K562 (cell line): Measurements from ENCODE around the gene DBF4B. TPM values are rescaled to one million over a fixed set of nuclear protein-coding genes. Genes with fewer than 3 reads are reported as not detected.

Experiments used
- ATAC-seq: fragments of 200-7000 bp; cut with Tn5 transposase; 3 replicates; pipeline ENCODE4 v1.9.1; 2020; ENCODE audit warnings: moderate library complexity
- BruUV-seq: library from RNA; stranded (reverse); fragments of 400-500 nt; replicated peaks from 2 replicates; lab custom pipeline; 2021; lab: Mats Ljungman, UMichigan
- CTCF ChIA-PET: fragments of 300-600 bp; formaldehyde crosslinking; extraction: SDS; loops from one replicate; lab custom pipeline; 2021; ENCODE audit warnings: low intra/inter-chr PET ratio; lab: Yijun Ruan, JAX
- POLR2A ChIA-PET: fragments of 300-600, 350-650 bp; sonication (Branson Sonifier 250); formaldehyde crosslinking; extraction: SDS; loops from one replicate; lab custom pipeline; 2021; ENCODE audit warnings: antibody characterized with exemption, inconsistent platforms; lab: Yijun Ruan, JAX
- DNase-seq, 4 experiments: peaks; one replicate each; pipeline versions ENCODE4 v3.0.0 to v3.0.0-alpha.2; 2011 to 2018; ENCODE audit warnings: low spot score in 3 of 4, mixed read lengths in 3 of 4; ENCODE audit errors: extremely low read depth in 1 of 4
- FAIRE-seq: peaks from 2 replicates; lab custom pipeline; 2011; peaks lifted over from hg19 to GRCh38; lab: Jason Lieb, UNC
- H2AFZ ChIP-seq: 2 replicates; pipeline ENCODE4 v1.6.0; 2011; ENCODE audit warnings: low read depth, low read length, control low read depth, inconsistent platforms
- H3K27ac ChIP-seq: fragments of 200-600 bp; 3 replicates; pipeline ENCODE4 v1.8.0; 2011; ENCODE audit warnings: low read depth, mild to moderate bottlenecking, control low read depth, inconsistent platforms, low read length, moderate library complexity, mixed read lengths; ENCODE audit errors: extremely low read depth
- H3K27me3 ChIP-seq, 2 experiments: fragments of 300-600 bp in 1 of 2; 2 replicates in 1 of 2; 3 replicates in 1 of 2; pipeline versions ENCODE4 v1.6.0 to v1.8.0; 2011; ENCODE audit warnings: inconsistent platforms in 2 of 2, low read length in 2 of 2, mild to moderate bottlenecking in 1 of 2, mixed read lengths in 1 of 2, moderate library complexity in 1 of 2; ENCODE audit not compliant: control insufficient read depth in 2 of 2, insufficient read depth in 2 of 2
- H3K36me3 ChIP-seq: fragments of 300-600 bp; 3 replicates; pipeline ENCODE4 v1.8.0; 2011; ENCODE audit warnings: mild to moderate bottlenecking, low read length, inconsistent platforms; ENCODE audit not compliant: control insufficient read depth, insufficient read depth
- H3K4me1 ChIP-seq, 2 experiments: fragments of 200-600 bp in 1 of 2; replicated peaks in 1 of 2; 2 replicates in 1 of 2; 3 replicates in 1 of 2; pipeline versions ENCODE4 v1.5.1 to v1.8.0; 2011; ENCODE audit warnings: inconsistent platforms in 2 of 2, low read length in 2 of 2, mild to moderate bottlenecking in 1 of 2, mixed read lengths in 1 of 2, moderate library complexity in 1 of 2; ENCODE audit not compliant: control insufficient read depth in 2 of 2, insufficient read depth in 2 of 2
- H3K4me2 ChIP-seq: 2 replicates; pipeline ENCODE4 v1.6.1; 2011; ENCODE audit warnings: low read length, control low read depth, inconsistent platforms, mixed read lengths; ENCODE audit not compliant: insufficient read depth
- H3K4me3 ChIP-seq: fragments of 200-600 bp; sonication (generic), shearing (Covaris generic); 2 replicates; pipeline ENCODE4 v1.5.1; 2016; ENCODE audit warnings: control low read depth, inconsistent platforms
- H3K79me2 ChIP-seq: fragments of 200-600 bp; 3 replicates; pipeline ENCODE4 v1.8.0; 2011; ENCODE audit warnings: low read length, inconsistent platforms; ENCODE audit not compliant: control insufficient read depth, insufficient read depth
- H3K9ac ChIP-seq, 2 experiments: 2 replicates each; pipeline versions ENCODE4 v1.6.0 to v1.6.1; 2011; ENCODE audit warnings: low read depth in 2 of 2, low read length in 2 of 2, control low read depth in 1 of 2, inconsistent platforms in 1 of 2, mild to moderate bottlenecking in 1 of 2, mixed read lengths in 1 of 2; ENCODE audit not compliant: insufficient read depth in 1 of 2
- H3K9me1 ChIP-seq: one replicate; pipeline ENCODE4 v1.6.0; 2011; ENCODE audit warnings: inconsistent platforms, mild to moderate bottlenecking, low read length, moderate library complexity; ENCODE audit not compliant: control insufficient read depth, insufficient read depth
- H3K9me3 ChIP-seq: replicated peaks from 2 replicates; pipeline ENCODE4 v1.5.1; 2011; ENCODE audit warnings: low read depth, low read length, inconsistent platforms; ENCODE audit not compliant: control insufficient read depth, insufficient read depth
- H4K20me1 ChIP-seq: replicated peaks from 2 replicates; pipeline ENCODE4 v1.6.1; 2011; ENCODE audit warnings: low read length, inconsistent platforms, mixed read lengths; ENCODE audit not compliant: control insufficient read depth, insufficient read depth
- HDAC3 ChIP-seq: fragments of 450-650 bp; IDR thresholded peaks from 2 replicates; pipeline ENCODE4 v1.6.1; 2018; ENCODE audit warnings: borderline replicate concordance, mild to moderate bottlenecking, moderate library complexity; ENCODE audit not compliant: partially characterized antibody
- HMGN3 ChIP-seq: IDR thresholded peaks from 2 replicates; pipeline ENCODE4 v1.6.1; 2011; ENCODE audit warnings: borderline replicate concordance, low read depth, mild to moderate bottlenecking, mixed read lengths, low read length; ENCODE audit not compliant: insufficient read length; ENCODE audit errors: extremely low read depth
- PYGO2 ChIP-seq: fragments of 450-650 bp; IDR thresholded peaks from 2 replicates; pipeline ENCODE4 v1.6.1; 2016; ENCODE audit warnings: mild to moderate bottlenecking, missing genetic modification characterization, moderate library complexity, missing compliant biosample characterization
- RFX1 ChIP-seq: fragments of 450-650 bp; IDR thresholded peaks from 2 replicates; pipeline ENCODE4 v1.6.1; 2016; ENCODE audit warnings: mild to moderate bottlenecking, moderate library complexity
- RNF2 ChIP-seq: sonication (generic); IDR thresholded peaks from 2 replicates; pipeline ENCODE4 v1.6.1; 2016
- XRCC4 ChIP-seq: IDR thresholded peaks from one replicate; pipeline ENCODE4 v1.6.1; 2011; ENCODE audit not compliant: insufficient read depth, insufficient read length; ENCODE audit errors: extremely low read depth
- ZNF512 ChIP-seq: IDR thresholded peaks from 2 replicates; pipeline ENCODE4 v1.6.1; 2016; ENCODE audit warnings: missing genetic modification characterization, missing compliant biosample characterization
- WGBS: fragments of 100-300 bp; shearing (Covaris generic); methylation state at CpG from one replicate; pipeline ENCODE4 v1.1.6; 2016; ENCODE audit warnings: low coverage, mixed read lengths; ENCODE audit not compliant: insufficient coverage; ENCODE audit errors: missing lambda C conversion rate; 5-methylcytosine and 5-hydroxymethylcytosine counted together
- in situ Hi-C: fragments of 300-500 bp; cut with MboI; formaldehyde crosslinking; loops from 4 replicates; pipeline ENCODE4 v1.15.0; 2018; ENCODE audit warnings: inconsistent platforms, mixed read lengths
- intact Hi-C: fragments of 100-400 bp; cut with micrococcal nuclease; formaldehyde crosslinking; loops from 2 replicates; pipeline ENCODE4 v1.14.2; 2022
- polyA plus RNA-seq, 8 experiments: library from polyadenylated mRNA; depleted of rRNA in 4 of 8; stranded (reverse) in 5 of 8; unstranded in 3 of 8; fragments of >200 nt; fragmentation: Nextera tagmentation in 2 of 8; fragmentation: Illumina TruSeq in 1 of 8; extraction: Ambion mirVana in 2 of 8; extraction: Trizol in 1 of 8; gene quantifications; 2 replicates each; pipeline versions ENCODE4 v1.2.1 to v1.2.3, GENCODE V29; 2011 to 2014; ENCODE audit warnings: inconsistent platforms in 1 of 8, missing spikeins in 1 of 8
- total RNA-seq, 7 experiments: library from RNA; depleted of rRNA in 6 of 7; stranded (reverse); fragments of >200 nt in 6 of 7; fragmentation: Illumina TruSeq in 2 of 7; extraction: Trizol in 2 of 7; gene quantifications; 2 replicates each; pipeline versions ENCODE4 v1.2.1 to v1.2.3, GENCODE V29; 2011 to 2021; ENCODE audit warnings: low replicate concordance in 1 of 7

Gene DBF4B
- total and polyA plus RNA-seq, 9 of the 15 experiments (the other 6 are each of a cell fraction or from before 2014, with no cell fraction given): 2.5 to 26.9 (median 14.6) TPM

- ATAC-seq: no peak; the same call in 2 of the 3 replicates
- Histone ChIP-seq H3K36me3 (no peaks in the 10 kb centered on the region), H3K4me2 (no peak overlapping the region), H3K4me1 (peaks cover 0 to 8% of the 10 kb centered on the region in 2 experiments; a peak in 2 of 5 replicates), H3K27me3 (peaks cover 25 to 49% of the 10 kb centered on the region in 2 experiments; a peak in 4 of 5 replicates), H3K9me3 (no peaks in the 10 kb centered on the region), H4K20me1 (no peaks in the 10 kb centered on the region; the same call in 1 of the 2 replicates), H3K9me1 (no peaks in the 10 kb centered on the region), H2AFZ (no peak overlapping the region), H3K79me2 (no peaks in the 10 kb centered on the region), H3K27ac (no peak overlapping the region), H3K4me3 (no peak overlapping the region), H3K9ac (no peak overlapping the region; a peak in 1 of 4 replicates)
- ChIA-PET CTCF (no interaction called here), POLR2A (interaction anchor here (1.5 kb wide), 1 partner anchor 15 kb away, joined by 5 read pairs; no protein-coding TSS in a partner anchor)
- no peak for FAIRE-seq
- DNase-seq: no peak
- intact Hi-C loops (no loop called here), in situ Hi-C loops (no loop called here)
- no TSS peak for BruUV-seq
- 4% methylated on average over 16 of the region's 16 CpGs for WGBS
- TF ChIP-seq RFX1 (no peak), HMGN3 (no peak), RNF2 (no peak), PYGO2 (tag) (no peak), HDAC3 (no peak), ZNF512 (tag) (no peak), XRCC4 (no peak)
Observed at GRCh38 chr17:44786551-44787081, 78.2 kb downstream of the DBF4B start.
